Progenitor cell of endocrine pancreas (in vitro differentiated cells): ENCODE data around the gene LYVE1. TPM values are rescaled to one million over a fixed set of nuclear protein-coding genes. Genes with fewer than 3 reads are reported as not detected.

Experiments
- DNase-seq: peaks from one replicate; pipeline ENCODE4 v3.0.0; 2021; ENCODE audit warnings: low spot score; ENCODE audit not compliant: unreplicated experiment
- H3K27ac Mint-ChIP-seq: 2 replicates; pipeline ENCODE4 v1.8.0; 2021; ENCODE audit warnings: mild to moderate bottlenecking, moderate library complexity, mixed read lengths
- H3K27me3 Mint-ChIP-seq: 2 replicates; pipeline ENCODE4 v1.8.0; 2021; ENCODE audit warnings: mixed read lengths
- H3K36me3 Mint-ChIP-seq: 2 replicates; pipeline ENCODE4 v1.8.0; 2022; ENCODE audit warnings: mixed read lengths; ENCODE audit not compliant: insufficient read depth
- H3K4me1 Mint-ChIP-seq: 2 replicates; pipeline ENCODE4 v1.8.0; 2021; ENCODE audit warnings: low read depth, mixed read lengths
- H3K4me3 Mint-ChIP-seq: 2 replicates; pipeline ENCODE4 v1.8.0; 2021; ENCODE audit warnings: low read depth, mild to moderate bottlenecking, moderate library complexity, mixed read lengths
- H3K9me3 Mint-ChIP-seq: 2 replicates; pipeline ENCODE4 v1.8.0; 2021; ENCODE audit warnings: low read depth, mixed read lengths
- CTCF ChIP-seq: fragments of 200-600 bp; sonication (generic); IDR thresholded peaks from one replicate; pipeline ENCODE4 v1.5.0; 2021; ENCODE audit warnings: antibody characterized with exemption, mild to moderate bottlenecking; ENCODE audit not compliant: unreplicated experiment
- total RNA-seq: library from RNA; stranded (reverse); gene quantifications from 2 replicates; pipeline ENCODE4 v1.2.1, GENCODE V29; 2021

The LYVE1 gene
- total RNA-seq, 1 donor from 2014 or later, result not detected

GRCh38 chr11:10592331-10592730, 23.9 kb upstream of the LYVE1 start:
- Mint-ChIP-seq H3K27ac (no peak overlapping the region), H3K4me3 (no peak overlapping the region), H3K36me3 (peaks cover 2% of the 10 kb centered on the region), H3K4me1 (no peaks in the 10 kb centered on the region), H3K27me3 (no peaks in the 10 kb centered on the region), H3K9me3 (peaks cover 12% of the 10 kb centered on the region)
- no peak for TF ChIP-seq CTCF
- DNase-seq, result no peak

DNA sequence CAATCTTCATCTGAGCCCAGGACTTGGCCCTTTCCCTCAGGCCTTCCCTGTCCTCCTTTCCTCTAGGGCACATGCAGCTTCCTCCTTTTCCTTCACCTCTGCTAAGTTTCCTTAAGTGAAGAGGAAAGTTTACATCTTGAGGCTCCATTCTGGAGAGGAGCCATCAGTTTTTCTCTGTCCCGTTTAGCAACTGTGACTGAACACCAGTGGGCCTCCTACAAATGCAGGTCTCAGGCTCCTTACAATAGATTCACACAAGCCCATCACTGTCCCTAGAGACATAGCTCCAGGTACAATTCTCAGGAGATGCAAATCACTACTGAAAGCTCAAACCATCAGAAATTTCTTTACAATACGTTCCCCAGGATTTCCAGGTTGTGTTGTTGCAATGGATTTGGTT, 23.3 kb upstream of the LYVE1 start:
- no peaks in the 10 kb centered on the region for H3K4me1 Mint-ChIP-seq
- H3K36me3 Mint-ChIP-seq, result peaks cover 2% of the 10 kb centered on the region
- no peak for DNase-seq
- H3K4me3 Mint-ChIP-seq, result no peak overlapping the region
- no peak overlapping the region for H3K27ac Mint-ChIP-seq
- no peaks in the 10 kb centered on the region for H3K27me3 Mint-ChIP-seq
- peaks cover 12% of the 10 kb centered on the region for H3K9me3 Mint-ChIP-seq
- TF ChIP-seq CTCF, result no peak

- H3K36me3 Mint-ChIP-seq, result peaks cover 2% of the 10 kb centered on the region
- H3K27ac Mint-ChIP-seq, result no peak overlapping the region
- no peak for DNase-seq
- no peak overlapping the region for H3K4me3 Mint-ChIP-seq
- peaks cover 4% of the 10 kb centered on the region for H3K9me3 Mint-ChIP-seq
- H3K4me1 Mint-ChIP-seq, result no peaks in the 10 kb centered on the region
- TF ChIP-seq CTCF, result no peak
- H3K27me3 Mint-ChIP-seq, result no peaks in the 10 kb centered on the region
These were observed 21.9 kb upstream of the LYVE1 start for GRCh38 chr11:10590218-10590915.

- Mint-ChIP-seq H3K36me3 (peaks cover 2% of the 10 kb centered on the region), H3K9me3 (peaks cover 4% of the 10 kb centered on the region), H3K4me3 (no peak overlapping the region), H3K27me3 (no peaks in the 10 kb centered on the region), H3K4me1 (no peaks in the 10 kb centered on the region), H3K27ac (no peak overlapping the region)
- no peak for DNase-seq
- no peak for TF ChIP-seq CTCF
These were observed 20.4 kb upstream of the LYVE1 start for GRCh38 chr11:10588904-10589303.

GRCh38 chr11:10587995-10588394, 19.5 kb upstream of the LYVE1 start:
- Mint-ChIP-seq H3K27ac (no peak overlapping the region), H3K36me3 (peaks cover 2% of the 10 kb centered on the region), H3K4me1 (no peaks in the 10 kb centered on the region), H3K27me3 (peaks cover 2% of the 10 kb centered on the region), H3K9me3 (peaks cover 4% of the 10 kb centered on the region), H3K4me3 (no peak overlapping the region)
- TF ChIP-seq CTCF, result no peak
- DNase-seq, result no peak
